Measurements from ENCODE around the gene DGKG.

- TF ChIP-seq CTCF (IDR thresholded peaks at IDR 0.05): no peak
- no peak for TF ChIP-seq POLR2A (IDR thresholded peaks at IDR 0.05)
- no peak for TF ChIP-seq POLR2AphosphoS5 (IDR thresholded peaks at IDR 0.05)
These were observed 137.9 kb downstream of the DGKG start for GRCh38 chr3:186224041-186224610.

Data from breast epithelium (tissue), 3 donors.